HG02884 (cell line): Measurements from ENCODE around the gene NME5.
"Not testable (repeated sequence)": the region's sequence is repeated elsewhere in the genome, so short reads cannot be mapped to it uniquely, and the experiment has no call there.

Experiments
- ATAC-seq: cut with Tn5 transposase; IDR thresholded peaks from one replicate; pipeline ENCODE4 v1.9.1; 2021; ENCODE audit warnings: mild to moderate bottlenecking, moderate library complexity; ENCODE audit not compliant: unreplicated experiment

The NME5 gene

GRCh38 chr5:138082033-138082432, 57.2 kb downstream of the NME5 start:
- ATAC-seq: no peak

GRCh38 chr5:138078006-138078643, 61.1 kb downstream of the NME5 start:
- ATAC-seq: no peak

- no peak for ATAC-seq
Measured at GRCh38 chr5:138077064-138077696, 62.0 kb downstream of the NME5 start.

- ATAC-seq: not testable (repeated sequence)
Measured at GRCh38 chr5:138070026-138070425, 69.2 kb downstream of the NME5 start.

- no peak for ATAC-seq
Measured at GRCh38 chr5:138068742-138069600, 70.3 kb downstream of the NME5 start.

GRCh38 chr5:138067945-138068344, 71.3 kb downstream of the NME5 start:
- ATAC-seq: no peak
